Adrenal gland (tissue), 5 donors: Measurements from ENCODE around the gene KCNJ15.

Experiments used
- POLR2A ChIP-seq, 2 donors: fragments of 450-650 bp; IDR thresholded peaks; one replicate each; pipeline ENCODE4 v1.6.1; 2017; ENCODE audit warnings: antibody characterized with exemption in 2 of 2, mild to moderate bottlenecking in 2 of 2, moderate library complexity in 1 of 2
- TF ChIP-seq, protein P1 (sequence below), 6 experiments: fragments of 450-650 bp in 4 of 6; fragments of 200-600 bp in 2 of 6; sonication (generic) in 1 of 6; IDR thresholded peaks; 1 replicate in 5 of 6; 2 replicates in 1 of 6; pipeline versions ENCODE4 v1.5.1 to v1.8.0; 2016 to 2021; ENCODE audit warnings: antibody characterized with exemption in 6 of 6, mild to moderate bottlenecking in 2 of 6, moderate library complexity in 1 of 6
- donor health status: DM: no; HTN: no; CAD: no.

DNA sequence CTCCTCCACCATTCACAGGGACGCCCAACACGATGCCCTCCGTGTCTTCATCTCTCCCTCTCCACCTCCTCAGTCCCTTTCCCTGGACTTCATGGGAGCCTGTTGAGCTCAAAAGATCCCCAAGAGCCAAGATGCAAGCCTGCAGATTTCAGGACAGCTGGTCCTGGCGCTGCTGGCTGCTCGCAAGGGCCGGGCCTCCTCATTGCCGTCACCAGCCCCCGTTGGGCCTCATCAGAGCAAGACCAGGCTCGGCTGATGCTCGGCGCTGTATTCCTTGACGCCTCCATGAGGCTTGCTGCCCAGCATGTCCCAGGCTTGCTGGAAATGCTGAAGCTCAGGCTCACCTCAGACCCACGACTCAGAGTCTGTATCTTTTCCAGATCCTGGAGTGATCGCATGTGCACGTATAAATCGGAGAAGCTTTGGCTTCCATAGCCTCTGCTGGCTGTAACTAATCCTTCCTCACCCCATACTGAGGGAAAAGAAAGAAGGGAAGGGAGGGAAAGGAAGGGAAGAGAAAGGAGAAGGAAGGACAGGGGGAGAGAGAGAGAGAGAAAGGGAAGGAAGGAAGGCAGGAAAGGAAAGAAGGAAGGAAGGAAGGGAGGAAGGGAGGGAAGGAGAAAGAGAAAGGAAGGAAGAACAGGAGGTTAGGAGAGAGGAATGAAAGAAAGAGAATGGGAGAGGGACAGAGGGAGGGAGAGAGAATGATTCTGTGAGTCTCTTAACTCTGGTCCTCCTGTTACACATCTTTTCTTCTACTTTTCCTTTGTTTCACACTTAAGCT is 94.6 kb downstream of the KCNJ15 start:
- TF ChIP-seq, protein P1, sequence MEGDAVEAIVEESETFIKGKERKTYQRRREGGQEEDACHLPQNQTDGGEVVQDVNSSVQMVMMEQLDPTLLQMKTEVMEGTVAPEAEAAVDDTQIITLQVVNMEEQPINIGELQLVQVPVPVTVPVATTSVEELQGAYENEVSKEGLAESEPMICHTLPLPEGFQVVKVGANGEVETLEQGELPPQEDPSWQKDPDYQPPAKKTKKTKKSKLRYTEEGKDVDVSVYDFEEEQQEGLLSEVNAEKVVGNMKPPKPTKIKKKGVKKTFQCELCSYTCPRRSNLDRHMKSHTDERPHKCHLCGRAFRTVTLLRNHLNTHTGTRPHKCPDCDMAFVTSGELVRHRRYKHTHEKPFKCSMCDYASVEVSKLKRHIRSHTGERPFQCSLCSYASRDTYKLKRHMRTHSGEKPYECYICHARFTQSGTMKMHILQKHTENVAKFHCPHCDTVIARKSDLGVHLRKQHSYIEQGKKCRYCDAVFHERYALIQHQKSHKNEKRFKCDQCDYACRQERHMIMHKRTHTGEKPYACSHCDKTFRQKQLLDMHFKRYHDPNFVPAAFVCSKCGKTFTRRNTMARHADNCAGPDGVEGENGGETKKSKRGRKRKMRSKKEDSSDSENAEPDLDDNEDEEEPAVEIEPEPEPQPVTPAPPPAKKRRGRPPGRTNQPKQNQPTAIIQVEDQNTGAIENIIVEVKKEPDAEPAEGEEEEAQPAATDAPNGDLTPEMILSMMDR (IDR thresholded peaks at IDR 0.05) = no peak
- no peak for TF ChIP-seq POLR2A (IDR thresholded peaks at IDR 0.05)
